OCI-M2 (cell line): ENCODE results near the gene SYTL1.

Source experiments
- DNase-seq: peaks from one replicate; lab custom pipeline; 2025; ENCODE audit not compliant: unreplicated experiment; lab: John Stamatoyannopoulos, UW

Gene SYTL1, protein sequence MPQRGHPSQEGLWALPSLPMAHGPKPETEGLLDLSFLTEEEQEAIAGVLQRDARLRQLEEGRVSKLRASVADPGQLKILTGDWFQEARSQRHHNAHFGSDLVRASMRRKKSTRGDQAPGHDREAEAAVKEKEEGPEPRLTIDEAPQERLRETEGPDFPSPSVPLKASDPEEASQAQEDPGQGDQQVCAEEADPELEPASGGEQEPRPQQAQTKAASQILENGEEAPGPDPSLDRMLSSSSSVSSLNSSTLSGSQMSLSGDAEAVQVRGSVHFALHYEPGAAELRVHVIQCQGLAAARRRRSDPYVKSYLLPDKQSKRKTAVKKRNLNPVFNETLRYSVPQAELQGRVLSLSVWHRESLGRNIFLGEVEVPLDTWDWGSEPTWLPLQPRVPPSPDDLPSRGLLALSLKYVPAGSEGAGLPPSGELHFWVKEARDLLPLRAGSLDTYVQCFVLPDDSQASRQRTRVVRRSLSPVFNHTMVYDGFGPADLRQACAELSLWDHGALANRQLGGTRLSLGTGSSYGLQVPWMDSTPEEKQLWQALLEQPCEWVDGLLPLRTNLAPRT

DNA sequence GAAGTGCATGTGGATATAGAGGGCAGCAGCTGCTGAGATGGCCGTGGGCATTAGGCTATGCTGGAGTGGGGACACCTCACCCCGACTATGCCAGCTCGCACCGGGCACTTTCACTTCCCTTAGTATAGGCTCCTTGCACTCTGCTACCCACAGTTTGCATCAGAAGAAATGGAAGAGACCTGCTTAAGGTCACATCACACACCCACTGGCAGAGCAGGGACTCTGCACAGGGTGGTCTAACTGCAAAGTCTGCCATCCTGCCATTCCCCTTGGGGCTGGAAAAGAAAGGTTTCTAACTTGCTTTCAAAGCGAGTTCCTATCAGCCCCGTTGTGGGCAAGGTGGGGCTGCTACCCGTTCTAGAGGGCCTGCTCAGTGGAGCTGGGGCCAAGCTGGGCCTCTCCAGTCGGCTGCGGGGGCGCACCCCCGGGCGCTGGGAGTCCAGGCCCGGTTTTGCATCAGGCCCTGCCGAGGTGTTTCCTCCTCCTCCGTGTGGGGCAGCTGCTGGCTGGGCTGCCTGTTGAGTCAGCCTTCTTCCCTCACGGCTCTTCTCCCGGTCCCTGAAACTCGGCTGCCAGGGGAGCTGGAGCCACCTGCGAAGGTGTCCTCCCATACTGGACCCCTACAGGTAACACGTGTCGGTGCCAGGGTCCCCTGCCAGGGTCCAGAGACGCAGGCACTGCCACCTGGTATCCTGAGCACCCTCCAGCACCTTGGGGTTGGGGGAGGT lies at the start of gene SYTL1:
TSS of gene SYTL1 (plus strand) at position 498 of the 728 bp plus-strand sequence. CDS start 3,313 bp downstream, outside the sequence.
- peak; percentile 35 for DNase-seq

DNA sequence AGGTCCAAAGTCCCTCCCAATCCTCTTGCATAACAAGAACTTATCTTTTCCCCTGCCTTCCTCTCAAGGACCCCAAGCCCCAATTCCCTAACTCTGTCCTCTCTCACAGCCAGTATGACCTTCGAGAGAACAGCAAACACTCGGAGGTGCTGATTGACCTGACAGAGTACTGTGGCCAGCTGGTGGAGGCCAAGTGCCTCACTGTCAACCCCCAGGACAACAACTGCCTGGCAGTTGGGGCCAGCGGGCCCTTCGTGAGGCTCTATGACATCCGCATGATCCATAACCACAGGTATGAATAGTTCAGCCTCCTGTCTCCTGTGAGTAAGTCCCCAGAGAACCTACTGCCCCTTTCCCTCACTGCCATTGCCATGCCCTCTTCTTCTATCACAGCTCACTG lies 49.7 kb upstream of the SYTL1 start:
- DNase-seq = no peak

DNA sequence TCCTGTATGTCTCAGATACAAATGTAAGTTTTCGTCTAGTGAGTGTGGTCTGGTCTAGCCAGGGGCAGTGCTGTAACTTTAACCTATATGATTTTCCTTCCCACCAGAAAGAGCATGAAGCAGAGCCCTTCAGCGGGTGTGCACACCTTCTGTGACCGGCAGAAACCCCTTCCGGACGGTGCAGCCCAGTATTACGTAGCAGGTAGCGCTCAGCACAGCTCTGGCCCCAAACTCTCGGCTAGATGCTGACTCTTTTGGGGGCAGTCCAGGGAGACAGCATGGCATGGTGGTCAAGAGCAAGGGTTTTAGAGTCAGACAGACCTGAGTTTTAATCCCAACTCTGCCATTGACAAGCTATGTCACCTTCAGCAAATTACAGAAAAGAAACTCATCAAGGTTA lies 47.9 kb upstream of the SYTL1 start:
- no peak for DNase-seq

DNA sequence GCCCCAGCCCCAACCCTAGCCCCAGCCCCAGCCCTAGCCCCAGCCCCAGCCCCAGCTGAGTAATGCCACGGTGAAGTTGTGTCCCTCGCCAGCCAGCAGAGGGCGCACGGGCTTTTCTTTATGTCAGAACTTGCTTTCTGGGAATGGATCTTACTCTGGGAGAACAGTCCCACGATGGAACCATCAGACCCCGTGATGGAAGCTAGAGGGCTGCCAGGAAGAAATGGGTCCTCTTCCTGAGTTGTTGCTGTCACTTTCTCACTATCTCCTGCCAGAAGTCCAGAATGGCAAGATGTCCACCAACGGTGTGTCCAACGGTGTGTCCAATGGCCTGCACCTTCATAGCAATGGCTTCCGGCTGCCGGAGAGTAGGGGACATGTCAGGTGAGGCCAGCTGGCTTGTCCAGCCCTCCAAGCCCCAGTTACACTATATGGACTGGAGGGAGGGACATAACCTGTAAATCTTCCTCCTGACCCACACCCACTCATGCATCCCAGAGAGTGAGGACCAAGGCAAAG lies 45.0 kb upstream of the SYTL1 start:
- no peak for DNase-seq

DNA sequence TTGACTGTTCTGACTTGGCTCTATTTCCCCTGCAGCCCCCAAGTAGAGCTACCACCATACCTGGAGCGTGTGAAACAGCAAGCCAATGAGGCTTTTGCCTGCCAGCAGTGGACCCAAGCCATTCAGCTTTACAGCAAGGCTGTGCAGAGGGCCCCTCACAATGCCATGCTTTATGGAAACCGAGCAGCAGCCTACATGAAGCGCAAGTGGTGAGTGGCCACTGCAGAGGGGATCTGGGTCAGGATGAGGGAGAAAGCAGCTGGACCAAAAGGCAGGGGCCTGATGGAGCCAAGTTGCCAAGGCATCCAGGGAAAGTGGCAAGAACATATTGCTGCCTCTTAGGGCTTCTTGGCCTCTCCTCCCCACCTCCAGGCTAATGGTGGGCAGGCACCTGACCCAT lies 43.9 kb upstream of the SYTL1 start:
- no peak for DNase-seq

DNA sequence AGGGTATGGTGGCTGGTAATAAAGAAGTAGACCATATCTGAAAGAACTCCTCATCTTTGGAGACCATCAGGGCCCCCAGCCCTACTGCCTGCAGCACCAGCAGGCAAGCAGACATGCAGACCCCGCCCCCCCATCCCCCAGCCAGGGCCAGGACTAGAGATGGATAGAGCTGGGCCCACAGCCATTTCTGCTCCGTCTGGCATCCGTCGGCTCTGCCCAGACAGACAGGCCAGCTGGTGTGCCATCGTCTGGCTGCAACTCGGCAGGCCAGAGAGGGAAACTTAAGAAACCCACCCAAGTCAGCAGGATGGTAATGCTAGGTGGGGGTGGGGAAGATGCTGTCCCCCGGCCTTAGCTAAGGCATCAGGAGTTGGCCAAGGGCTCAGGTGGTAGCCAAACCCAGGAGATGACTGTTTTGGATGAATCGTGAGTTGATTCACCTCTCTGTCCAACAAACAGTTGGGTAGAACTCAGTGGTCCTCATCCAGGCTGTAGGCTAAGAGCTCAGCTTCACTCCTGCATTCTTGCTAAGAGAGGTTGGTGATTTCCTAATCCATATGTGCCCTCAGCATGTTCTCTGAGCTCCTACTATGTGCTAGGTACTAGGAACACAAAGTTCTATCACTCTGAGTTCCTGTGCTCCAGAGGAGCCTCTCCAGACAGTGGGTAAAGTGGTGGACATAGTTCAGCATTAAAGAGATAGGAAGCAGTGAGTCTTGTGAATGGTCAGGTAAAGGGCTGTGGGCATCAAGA lies 43.0 kb upstream of the SYTL1 start:
- DNase-seq = no peak

DNA sequence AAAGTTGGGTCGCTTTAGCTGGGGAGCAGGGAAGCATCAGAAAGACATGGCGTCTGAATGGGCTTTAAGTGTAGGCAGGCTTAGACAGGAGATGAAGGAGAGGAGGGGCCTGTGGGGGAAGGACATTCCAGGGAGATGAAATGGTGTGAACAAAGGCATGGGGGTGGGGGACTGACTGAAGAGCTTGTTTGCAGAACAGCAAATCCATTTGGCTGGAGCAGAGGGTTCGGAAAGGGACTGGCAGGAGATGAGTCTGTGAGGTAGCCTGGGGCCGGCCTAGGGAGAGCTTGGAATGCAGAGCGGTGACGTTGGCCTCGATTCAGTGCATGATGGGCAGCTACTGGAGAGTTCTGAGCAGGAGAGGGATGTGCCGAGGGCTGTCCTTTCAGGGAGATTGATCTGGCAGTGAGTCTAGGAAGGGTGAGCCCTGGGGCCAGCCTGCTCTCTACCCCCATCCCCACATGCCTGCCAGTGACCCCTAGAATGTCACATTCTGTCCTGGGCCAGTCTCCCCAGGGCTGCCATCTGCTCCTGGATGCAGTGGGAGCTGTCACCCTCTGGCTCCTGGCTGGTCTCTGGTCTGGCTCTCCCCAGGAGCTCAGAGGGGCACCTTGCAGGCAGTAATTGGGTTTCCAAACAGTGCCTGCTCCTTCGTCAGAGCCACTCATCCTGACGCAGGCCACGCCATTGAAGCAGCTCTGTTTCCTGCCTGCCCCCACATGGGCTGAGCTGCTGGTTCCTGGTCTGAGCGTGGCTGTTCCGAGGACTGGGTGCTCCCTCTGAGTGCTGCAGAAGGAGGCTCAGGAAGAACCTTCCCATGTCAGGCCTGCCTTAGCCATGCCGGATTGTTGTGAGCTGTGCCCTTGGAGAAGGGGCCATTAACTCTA lies 42.2 kb upstream of the SYTL1 start:
- no peak for DNase-seq

DNA sequence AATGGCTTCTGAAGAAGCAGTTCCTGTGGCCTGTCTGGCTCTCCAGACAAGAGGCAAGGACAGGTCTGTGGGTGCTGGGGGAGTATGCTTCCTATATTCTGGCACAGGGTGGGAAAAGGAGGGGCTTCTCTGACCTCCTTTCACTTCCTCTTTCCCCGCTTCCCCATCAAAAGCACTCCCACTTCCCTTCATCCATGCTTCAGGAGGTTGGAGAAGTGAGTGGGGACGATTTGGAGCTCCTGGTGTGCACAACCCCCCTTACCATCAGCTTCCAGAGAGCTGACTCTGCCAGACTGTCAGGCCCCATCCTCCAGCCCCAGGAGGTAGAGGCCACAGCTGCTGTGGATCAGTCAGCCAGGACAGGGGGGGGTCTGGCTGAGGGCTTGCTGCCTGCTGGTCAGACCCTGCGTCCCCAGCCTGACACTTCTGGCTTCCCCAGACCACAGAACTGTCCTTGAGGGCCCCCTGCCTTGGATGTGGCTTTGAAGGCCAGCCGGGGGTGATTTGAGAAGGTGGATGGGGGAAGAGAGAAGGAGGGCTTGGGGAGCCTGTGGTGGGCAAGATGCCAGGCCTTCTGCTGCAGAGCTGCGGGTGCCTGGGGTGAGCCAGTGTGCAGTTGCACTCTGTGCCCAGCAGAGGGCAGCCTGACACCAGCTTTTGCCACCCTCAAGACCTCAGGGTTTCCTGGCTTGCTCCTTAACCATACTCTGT lies 41.3 kb upstream of the SYTL1 start:
- DNase-seq = no peak

DNA sequence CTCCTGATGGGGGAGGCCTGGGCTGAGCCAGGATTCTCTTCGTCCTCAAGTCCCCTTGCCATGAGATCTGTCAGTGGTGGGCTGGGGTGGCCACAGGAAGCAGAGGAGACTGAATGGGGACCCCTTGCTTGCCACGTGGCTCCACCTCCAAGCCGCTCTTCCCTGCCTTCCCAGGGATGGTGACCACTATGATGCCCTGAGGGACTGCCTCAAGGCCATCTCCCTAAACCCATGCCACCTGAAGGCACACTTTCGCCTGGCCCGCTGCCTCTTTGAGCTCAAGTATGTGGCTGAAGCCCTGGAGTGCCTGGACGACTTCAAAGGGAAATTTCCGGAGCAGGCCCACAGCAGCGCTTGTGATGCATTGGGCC lies 40.8 kb upstream of the SYTL1 start:
- no peak for DNase-seq

DNA sequence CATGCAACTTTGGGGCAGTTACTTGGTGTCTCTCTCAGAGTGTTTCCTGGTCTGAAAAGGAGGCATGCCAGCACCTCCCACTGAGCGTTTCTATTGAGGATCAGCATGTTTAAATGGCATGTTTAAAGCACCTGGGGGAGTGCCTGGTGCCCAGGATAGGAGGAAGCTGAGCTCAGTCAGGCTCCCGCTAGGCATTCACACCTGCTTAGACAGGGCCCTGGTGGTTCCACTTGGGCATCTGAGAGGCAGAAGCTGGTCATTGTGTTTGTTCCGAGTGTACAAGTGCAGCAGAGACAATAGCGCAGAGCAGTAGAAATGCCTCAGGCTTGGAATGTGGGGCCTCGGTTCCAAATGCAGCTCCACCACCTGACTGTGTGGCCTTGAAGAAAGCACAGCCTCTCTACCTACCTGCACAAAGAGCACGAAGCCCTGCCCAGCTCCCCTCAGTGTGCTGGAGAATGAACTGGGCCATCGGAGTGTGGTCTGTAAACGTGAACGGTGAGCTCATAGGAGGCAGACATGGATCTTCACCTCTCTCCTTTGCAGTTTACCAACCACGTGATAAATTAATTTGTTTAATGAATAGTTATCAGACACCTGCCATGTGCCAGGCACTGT lies 40.1 kb upstream of the SYTL1 start:
- no peak for DNase-seq

DNA sequence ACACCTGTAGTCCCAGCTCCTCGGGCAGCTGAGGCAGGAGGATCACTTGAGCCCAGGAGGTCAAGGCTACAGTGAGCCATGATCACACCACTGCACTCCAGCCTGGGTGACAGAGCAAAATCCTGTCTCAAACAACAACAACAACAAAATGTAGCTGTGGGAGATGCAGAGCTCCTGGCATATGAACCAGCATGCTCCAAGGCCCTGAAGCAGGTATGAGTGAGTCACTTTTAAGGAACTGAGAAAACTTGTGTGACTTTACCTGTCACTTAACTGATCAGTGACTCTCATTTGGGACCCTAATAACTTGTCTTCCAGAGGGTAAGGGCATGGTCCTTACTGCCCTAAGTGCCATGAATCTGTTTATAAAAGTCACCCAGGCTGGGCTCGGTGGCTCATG lies 39.2 kb upstream of the SYTL1 start:
- no peak for DNase-seq

DNA sequence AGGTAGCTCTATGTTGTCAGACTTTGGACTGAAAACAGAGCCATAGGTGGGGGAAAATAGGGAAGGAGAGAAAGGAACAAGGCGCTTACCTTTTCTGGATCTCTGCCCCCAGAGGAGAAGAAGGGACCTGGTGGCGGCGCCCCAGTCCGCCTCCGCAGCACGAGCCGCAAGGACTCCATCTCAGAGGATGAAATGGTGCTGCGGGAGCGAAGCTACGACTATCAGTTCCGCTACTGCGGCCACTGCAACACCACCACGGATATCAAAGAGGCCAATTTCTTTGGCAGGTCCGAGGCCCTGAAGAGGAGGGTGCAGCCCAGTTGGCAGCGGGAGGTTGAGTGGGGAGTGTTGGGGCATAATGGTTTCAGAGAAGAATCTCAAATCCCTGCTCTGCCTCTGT lies 38.3 kb upstream of the SYTL1 start:
- no peak for DNase-seq

DNA sequence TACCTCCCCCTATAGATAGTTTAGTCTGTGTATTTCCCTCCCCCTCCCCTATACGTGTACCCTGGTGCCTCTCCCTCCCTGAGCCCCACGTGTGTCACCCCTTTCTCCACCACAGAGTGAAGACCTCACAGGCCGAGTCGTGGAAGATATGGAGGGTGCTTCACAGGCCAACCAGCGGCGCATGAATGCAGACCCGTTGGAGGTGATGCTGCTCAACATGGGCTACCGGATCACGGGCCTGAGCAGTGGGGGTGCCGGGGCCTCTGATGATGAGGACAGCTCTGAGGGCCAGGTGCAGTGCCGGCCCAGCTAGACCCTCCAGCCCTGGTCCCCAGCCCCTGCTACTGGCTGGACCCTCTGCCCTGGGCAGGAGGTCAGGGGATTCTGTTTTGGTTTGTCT lies 35.8 kb upstream of the SYTL1 start:
- DNase-seq = no peak

DNA sequence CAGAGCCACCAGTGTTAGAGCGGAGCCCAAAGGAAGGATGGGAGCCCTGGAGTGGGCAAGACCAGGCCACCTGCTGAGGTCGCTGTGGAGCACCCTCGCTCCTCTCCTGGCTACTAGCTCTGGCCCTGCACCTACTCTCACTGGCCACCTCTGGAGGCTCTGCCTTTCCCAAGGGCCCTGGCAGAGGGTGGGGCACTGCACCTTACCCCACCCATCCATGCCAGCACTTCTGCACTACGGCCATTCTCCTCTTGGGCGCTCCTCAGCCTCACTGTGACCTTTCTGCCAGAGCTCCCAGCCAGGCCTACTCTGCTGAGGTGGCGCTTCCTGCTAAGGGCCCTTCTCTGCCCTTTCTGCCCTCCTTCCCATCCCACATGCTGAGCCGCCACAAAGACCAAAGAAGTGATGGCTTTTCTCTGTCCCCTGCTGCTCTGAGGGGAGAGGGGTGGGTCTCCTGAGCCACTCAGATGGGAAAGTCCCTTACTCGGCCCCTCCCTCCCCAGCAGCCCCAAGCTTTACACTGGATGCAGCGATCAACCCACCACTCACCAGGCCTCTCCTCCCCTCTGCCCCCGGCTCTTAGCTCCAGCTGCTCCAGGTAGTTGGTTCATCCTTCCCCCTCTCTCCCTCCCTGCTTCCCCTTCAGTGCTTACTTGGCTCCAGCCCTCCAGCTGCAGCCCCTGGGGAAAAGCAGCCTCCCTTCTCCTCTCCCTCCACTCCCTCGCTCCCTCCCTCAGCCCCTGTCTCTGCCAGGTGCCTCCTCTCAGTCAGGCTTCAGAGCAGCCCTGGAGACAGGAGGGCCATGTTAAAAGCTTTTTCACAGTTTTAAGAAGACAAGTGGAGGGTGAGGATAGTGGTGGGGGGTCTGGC lies 34.7 kb upstream of the SYTL1 start:
- no peak for DNase-seq

DNA sequence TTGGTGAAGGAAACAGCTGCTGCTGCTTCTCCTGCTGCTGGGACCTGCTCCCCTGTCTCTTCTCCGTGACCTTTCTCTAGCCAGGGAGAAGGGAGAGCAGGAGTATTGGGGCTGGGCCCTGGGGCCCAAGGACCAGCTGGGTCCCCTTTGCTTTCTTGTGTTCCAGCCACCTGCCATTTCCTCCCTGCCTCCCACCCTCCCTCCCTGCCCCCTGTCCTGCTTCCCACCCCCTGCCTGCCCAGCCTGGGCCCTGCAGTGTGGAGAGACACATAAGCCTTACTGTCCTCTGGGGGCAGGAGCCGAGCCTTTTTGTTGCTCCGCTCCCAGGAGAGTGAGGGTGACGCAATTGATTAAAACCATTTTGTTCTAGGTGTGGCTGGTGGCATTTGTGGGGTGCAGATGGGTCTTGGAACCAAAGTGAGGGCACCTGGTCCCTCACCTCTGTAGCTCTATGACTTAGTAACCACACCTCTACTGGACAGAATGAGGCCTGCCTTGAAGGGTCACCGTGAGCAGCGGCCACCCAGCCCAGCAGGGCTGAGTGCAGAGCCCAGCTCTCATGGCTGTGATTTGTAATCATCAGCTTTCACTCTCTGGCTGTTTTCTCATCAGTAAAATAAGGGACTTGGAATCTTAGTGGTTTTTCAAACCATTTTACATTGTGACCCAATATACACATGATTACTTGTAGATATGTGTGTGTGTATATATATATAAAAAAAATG lies 33.8 kb upstream of the SYTL1 start:
- DNase-seq = no peak

DNA sequence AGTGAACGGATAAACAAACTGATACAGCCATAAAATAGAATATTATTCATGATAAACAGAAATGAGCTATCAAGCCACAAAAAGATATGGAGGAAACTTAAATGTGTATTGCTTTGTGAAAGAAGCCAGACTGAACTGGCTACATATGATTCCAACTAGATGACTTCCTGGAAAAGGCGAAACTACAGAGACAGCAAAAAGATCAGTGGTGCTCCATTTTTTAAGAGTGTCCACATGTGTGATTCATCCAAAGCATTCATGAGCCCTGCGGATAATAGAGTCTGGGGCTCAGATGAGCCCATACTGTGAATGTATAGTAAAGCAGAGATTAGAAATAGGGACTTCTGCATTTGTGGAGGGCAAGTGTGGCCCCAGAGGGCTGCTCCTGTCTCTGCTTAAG lies 27.7 kb upstream of the SYTL1 start:
- DNase-seq = no peak

DNA sequence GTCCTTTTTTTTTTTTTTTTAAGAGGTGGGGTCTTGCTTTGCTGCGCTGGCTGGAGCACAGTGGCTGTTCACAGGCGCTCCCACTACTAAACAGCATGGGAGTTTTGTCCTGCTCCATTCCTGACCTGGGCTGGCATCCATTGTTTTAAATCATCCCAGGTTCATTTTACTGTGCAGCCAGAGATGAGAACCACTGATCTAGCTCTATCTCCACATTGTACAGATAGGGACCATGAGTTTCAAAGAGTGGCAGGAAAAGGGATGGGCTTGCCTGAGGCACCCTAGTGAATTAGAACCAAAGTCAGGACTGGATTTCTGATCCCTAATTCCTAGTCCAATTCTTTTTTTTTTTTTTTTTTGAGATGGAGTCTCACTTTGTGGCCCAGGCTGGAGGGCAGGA lies 27.1 kb upstream of the SYTL1 start:
- no peak for DNase-seq

DNA sequence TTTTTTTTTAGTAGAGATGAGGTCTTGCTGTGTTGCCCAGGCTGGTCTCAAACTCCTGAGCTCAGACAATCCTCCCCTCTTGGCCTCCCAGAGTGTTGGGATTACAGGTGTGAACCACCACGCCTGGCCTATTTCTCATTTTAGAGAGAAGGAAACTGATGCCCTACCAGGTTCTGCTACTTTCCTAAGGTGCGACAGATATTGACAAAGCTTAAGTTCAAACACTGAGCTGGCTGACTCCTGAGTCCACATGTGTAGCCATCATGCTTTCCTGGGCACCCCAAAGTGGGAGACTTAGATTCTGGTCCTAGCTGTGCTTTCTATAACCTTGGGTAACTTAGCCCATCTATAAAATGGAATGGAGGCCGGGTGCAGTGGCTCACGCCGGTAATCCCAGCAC lies 25.0 kb upstream of the SYTL1 start:
- no peak for DNase-seq
